OCI-LY1 (cell line): ENCODE data around the gene GPR180.

Experiments
- EZH2 ChIP-seq: fragments of 200-600 bp; sonication (generic), shearing (Covaris generic); IDR thresholded peaks from 2 replicates; pipeline ENCODE4 v1.8.0; 2017; ENCODE audit warnings: borderline replicate concordance, mixed run types, mild to moderate bottlenecking, antibody characterized with exemption, low read length, moderate library complexity, mixed read lengths
- TF ChIP-seq, protein P1 (sequence below): fragments of 200-600 bp; sonication (generic), shearing (Covaris generic); IDR thresholded peaks from 2 replicates; pipeline ENCODE4 v1.5.1; 2017; ENCODE audit warnings: mild to moderate bottlenecking, antibody characterized with exemption, low read length, moderate library complexity, mixed read lengths

- TF ChIP-seq EZH2, result no peak
- TF ChIP-seq, protein P1, sequence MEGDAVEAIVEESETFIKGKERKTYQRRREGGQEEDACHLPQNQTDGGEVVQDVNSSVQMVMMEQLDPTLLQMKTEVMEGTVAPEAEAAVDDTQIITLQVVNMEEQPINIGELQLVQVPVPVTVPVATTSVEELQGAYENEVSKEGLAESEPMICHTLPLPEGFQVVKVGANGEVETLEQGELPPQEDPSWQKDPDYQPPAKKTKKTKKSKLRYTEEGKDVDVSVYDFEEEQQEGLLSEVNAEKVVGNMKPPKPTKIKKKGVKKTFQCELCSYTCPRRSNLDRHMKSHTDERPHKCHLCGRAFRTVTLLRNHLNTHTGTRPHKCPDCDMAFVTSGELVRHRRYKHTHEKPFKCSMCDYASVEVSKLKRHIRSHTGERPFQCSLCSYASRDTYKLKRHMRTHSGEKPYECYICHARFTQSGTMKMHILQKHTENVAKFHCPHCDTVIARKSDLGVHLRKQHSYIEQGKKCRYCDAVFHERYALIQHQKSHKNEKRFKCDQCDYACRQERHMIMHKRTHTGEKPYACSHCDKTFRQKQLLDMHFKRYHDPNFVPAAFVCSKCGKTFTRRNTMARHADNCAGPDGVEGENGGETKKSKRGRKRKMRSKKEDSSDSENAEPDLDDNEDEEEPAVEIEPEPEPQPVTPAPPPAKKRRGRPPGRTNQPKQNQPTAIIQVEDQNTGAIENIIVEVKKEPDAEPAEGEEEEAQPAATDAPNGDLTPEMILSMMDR, result no peak
Observed at GRCh38 chr13:94558716-94559115, 42.9 kb upstream of the GPR180 start.
